Measurements from ENCODE around the gene AEBP1. TPM values are rescaled to one million over a fixed set of nuclear protein-coding genes. Genes with fewer than 3 reads are reported as not detected.
A peak's percentile ranks its signal among the peaks of the same experiment; 100 is the strongest.

Gene AEBP1
- total RNA-seq, 1 experiment from 2014 or later, result 49.3 TPM

DNA sequence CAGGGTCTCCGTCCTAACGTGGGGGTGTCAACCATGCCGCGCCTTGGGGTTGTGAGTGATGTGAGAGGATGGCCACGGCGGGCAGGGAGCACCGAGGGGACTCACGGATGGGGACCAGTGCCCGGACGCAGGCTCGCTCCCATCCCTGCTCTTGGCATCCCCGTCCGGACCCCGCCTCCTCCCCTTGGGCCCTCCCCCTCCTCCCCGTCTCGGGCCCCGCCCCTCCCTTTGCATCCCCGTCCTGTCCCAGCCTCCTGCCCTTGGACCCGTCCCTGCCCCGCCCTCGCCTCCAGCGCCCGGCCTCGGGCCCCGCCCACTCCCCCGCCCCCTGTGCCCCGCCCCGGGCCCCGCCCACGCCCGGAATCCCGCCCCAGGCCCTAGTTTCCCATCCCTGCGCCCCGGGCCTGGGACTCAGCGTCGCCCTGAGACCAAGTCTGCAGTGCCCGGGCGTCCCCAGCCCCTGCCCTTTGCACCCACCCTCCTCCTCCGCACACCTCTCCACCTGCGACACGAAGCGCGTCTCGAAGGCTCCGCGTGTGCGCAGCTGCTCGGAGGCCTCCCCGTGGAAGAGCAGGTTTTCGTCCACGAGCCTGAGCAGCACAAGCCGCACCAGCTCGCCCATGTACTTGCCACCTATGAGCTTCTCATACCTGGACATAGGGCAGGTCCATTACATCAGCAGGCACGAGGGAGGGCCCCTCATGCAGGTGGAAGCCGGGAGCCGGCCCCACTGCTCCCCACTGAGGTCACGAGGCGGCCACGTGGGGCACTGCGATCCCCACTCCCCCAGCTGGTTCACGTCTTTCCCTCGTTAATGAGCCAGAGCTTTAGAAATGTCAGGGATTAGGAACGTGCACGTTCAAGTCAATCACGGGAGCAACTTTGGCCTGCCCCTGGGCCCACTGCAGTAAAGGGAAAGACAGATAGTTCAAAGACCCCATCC lies 42.1 kb downstream of the AEBP1 start:
- Histone ChIP-seq H4K8ac (replicated peaks; ENCODE audit: insufficient read length, low read depth, low read length) (no peak overlapping the region), H3K23me2 (ENCODE audit: insufficient read length, low read depth, low read length, poor library complexity, severe bottlenecking) (peaks cover 9% of the 10 kb centered on the region), H2BK120ac (ENCODE audit: low read depth, low read length, poor library complexity, severe bottlenecking) (no peak overlapping the region), H3K56ac (ENCODE audit: insufficient read length, low read depth, low read length) (no peak overlapping the region), H3K14ac (ENCODE audit: insufficient read depth, low read length) (peak overlapping the region; percentile 60; the same call in 1 of the 2 replicates), H3K4me1 (ENCODE audit: insufficient read depth, low read length) (no peaks in the 10 kb centered on the region), H3K27me3 (ENCODE audit: insufficient read depth, low read length) (peaks cover 8% of the 10 kb centered on the region; the same call in 1 of the 2 replicates), H4K91ac (ENCODE audit: insufficient read length, low read depth, low read length) (no peak overlapping the region), H2BK20ac (ENCODE audit: low read depth, low read length, poor library complexity, severe bottlenecking) (no peak overlapping the region), H3K27ac (ENCODE audit: insufficient read length, low read depth, low read length) (no peak overlapping the region), H3K23ac (ENCODE audit: insufficient read length, low read depth, low read length) (no peak overlapping the region), H3K79me1 (ENCODE audit: insufficient read depth, low read depth, low read length, poor library complexity, severe bottlenecking) (no peaks in the 10 kb centered on the region), H3K79me2 (ENCODE audit: insufficient read depth, low read length) (no peaks in the 10 kb centered on the region), H3K9me3 (ENCODE audit: control insufficient read depth, low read depth, low read length) (no peaks in the 10 kb centered on the region), H3K9ac (ENCODE audit: extremely low read depth, insufficient read length, low read length) (no peak overlapping the region), H3K4me2 (ENCODE audit: insufficient read depth, insufficient read length, low read length) (peak overlapping the region; percentile 66), H3T11ph (ENCODE audit: low read length) (no peak overlapping the region), H4K5ac (ENCODE audit: insufficient read length, low read depth, low read length) (no peak overlapping the region), H2AK5ac (ENCODE audit: insufficient read length, low read length) (no peak overlapping the region), H2BK15ac (ENCODE audit: low read depth, low read length) (no peak overlapping the region), H2AFZ (ENCODE audit: low read length) (no peak overlapping the region), H2BK12ac (ENCODE audit: insufficient read length, low read depth, low read length) (no peak overlapping the region), H4K20me1 (ENCODE audit: control insufficient read depth, insufficient read depth, insufficient read length) (no peaks in the 10 kb centered on the region), H3K4ac (ENCODE audit: low read depth, low read length) (no peak overlapping the region), H2BK5ac (ENCODE audit: insufficient read length, low read length) (no peak overlapping the region), H3K18ac (ENCODE audit: insufficient read length, low read depth, low read length) (peak overlapping the region; percentile 58)
- H3K27me3 Mint-ChIP-seq (ENCODE audit: low read depth), result peaks cover 53% of the 10 kb centered on the region
- WGBS (ENCODE audit: extremely low coverage, insufficient read length, low lambda C conversion rate), result no CpG with 5 or more reads among the region's 65 CpGs
- peaks cover 14 to 27% of the 10 kb centered on the region in 2 experiments for H3K4me1 Mint-ChIP-seq
- peak overlapping the region; percentile 65 to 85 for H3K4me3 Mint-ChIP-seq
- no peak overlapping the region for H3K27ac Mint-ChIP-seq
- H3K36me3 Mint-ChIP-seq (ENCODE audit: insufficient read depth in 1 of 3, low read depth in 3 of 3), result no peaks in the 10 kb centered on the region
- H3K9me3 Mint-ChIP-seq, result no peaks in the 10 kb centered on the region
- peak; percentile 96 for DNase-seq
- TF ChIP-seq, protein P1, sequence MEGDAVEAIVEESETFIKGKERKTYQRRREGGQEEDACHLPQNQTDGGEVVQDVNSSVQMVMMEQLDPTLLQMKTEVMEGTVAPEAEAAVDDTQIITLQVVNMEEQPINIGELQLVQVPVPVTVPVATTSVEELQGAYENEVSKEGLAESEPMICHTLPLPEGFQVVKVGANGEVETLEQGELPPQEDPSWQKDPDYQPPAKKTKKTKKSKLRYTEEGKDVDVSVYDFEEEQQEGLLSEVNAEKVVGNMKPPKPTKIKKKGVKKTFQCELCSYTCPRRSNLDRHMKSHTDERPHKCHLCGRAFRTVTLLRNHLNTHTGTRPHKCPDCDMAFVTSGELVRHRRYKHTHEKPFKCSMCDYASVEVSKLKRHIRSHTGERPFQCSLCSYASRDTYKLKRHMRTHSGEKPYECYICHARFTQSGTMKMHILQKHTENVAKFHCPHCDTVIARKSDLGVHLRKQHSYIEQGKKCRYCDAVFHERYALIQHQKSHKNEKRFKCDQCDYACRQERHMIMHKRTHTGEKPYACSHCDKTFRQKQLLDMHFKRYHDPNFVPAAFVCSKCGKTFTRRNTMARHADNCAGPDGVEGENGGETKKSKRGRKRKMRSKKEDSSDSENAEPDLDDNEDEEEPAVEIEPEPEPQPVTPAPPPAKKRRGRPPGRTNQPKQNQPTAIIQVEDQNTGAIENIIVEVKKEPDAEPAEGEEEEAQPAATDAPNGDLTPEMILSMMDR (conservative IDR thresholded peaks at IDR 0.05), result no peak
